IPS DF 19.7 (cell line): ENCODE data around the gene GFOD2.

Experiments
- DNase-seq: peaks from one replicate; pipeline ENCODE4 v3.0.0-alpha.2; 2013; ENCODE audit warnings: low read depth, low spot score

The GFOD2 gene

GRCh38 chr16:67659675-67660563 is 59.2 kb downstream of the GFOD2 start, which contains the start of gene ACD:
Gene ACD, minus strand, starts transcription at chr16:67660260. Its CDS starts 40 bp downstream, at chr16:67660220.
- no peak for DNase-seq

GRCh38 chr16:67658849-67659674 is 60.1 kb downstream of the GFOD2 start:
- no peak for DNase-seq

GRCh38 chr16:67657751-67658518 is 61.2 kb downstream of the GFOD2 start:
- DNase-seq = no peak

GRCh38 chr16:67657017-67657608 is 62.0 kb downstream of the GFOD2 start:
- DNase-seq = no peak

DNA sequence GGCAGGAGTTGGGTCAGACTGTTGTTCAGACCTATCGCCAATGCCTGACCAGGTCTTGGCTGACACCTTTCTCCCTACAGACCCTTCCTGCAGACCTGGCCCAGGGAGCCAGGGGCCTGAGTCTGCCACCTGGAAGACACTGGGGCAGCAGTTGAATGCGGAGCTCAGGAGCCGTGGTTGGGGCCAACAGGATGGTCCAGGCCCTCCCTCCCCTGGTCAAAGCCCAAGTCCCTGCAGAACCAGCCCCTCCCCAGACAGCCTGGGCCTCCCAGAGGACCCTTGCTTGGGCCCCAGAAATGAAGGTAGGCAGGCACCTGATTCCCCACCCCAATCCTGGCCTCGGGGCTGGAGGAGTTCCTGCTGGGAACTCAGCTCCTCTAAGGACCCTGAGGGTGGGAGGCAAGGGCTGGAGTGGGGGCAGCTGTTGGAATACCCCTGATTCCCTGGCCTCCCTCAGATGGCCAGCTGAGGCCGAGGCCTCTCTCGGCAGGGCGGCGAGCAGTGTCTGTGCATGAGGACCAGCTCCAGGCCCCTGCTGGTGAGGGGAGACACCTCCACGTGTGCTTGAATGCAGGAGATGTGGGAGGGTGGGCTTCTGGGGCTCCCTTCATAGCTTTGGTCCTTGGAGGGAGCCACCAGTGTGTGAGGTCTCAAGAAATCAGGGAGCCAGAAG is 62.6 kb downstream of the GFOD2 start:
- no peak for DNase-seq

- no peak for DNase-seq
These were observed 63.8 kb downstream of the GFOD2 start for GRCh38 chr16:67655363-67655762.

GRCh38 chr16:67654403-67654911 is 64.7 kb downstream of the GFOD2 start:
- no peak for DNase-seq

DNA sequence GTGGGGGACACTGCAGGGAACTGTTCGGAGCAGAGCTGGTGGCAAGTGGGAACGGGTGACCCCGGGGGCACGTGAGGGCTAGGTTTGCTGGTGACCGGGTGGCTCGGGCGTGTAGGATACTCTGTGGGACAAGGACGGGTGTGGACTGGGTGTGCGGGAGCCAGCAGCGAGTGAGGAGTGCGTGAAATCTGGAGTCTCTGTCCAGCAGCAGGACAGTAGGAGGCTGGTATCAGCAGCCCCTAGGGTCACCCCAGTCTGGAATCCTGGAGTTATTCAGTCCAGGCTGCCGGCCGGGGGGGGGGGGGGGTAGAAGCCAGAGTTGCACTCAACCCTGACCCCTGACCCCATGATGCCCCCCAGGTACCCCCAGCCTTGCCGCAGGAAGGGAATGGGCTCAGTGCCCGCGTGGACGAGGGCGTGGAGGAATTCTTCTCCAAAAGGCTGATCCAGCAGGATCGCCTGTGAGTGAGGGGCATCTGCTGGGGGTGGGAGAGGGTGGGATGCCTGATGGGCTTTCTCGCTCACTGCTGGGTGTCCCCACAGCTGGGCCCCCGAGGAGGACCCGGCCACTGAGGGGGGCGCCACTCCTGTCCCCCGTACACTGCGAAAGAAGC is 65.2 kb downstream of the GFOD2 start:
- no peak for DNase-seq

GRCh38 chr16:67653128-67653788 is 65.9 kb downstream of the GFOD2 start:
- no peak for DNase-seq

- DNase-seq = no peak
These were observed 66.5 kb downstream of the GFOD2 start for GRCh38 chr16:67652578-67653127.

GRCh38 chr16:67651847-67652246 is 67.3 kb downstream of the GFOD2 start:
- DNase-seq = no peak

- DNase-seq = no peak
These were observed 68.1 kb downstream of the GFOD2 start for GRCh38 chr16:67651039-67651438.

DNA sequence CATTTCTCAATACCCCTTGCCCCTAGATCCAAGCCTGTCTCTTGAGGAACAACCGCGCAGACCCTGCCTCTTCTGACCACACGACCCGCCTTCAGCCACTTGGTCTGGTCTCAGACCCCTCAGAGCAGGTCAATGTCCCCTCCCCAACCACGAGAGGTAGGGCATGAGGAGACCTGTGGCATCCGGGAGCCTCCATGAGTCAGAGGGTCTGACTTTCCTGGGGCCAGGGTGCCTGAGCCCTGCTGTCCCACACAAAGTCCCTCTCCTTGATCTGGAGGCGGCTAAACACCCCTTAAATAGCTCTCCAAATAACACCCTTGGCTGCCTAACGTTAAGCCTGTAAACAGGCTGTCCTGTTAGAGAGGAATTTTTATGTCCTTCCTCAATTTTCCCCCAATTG is 69.1 kb downstream of the GFOD2 start:
- no peak for DNase-seq

GRCh38 chr16:67649494-67649931 is 69.6 kb downstream of the GFOD2 start:
- DNase-seq = no peak

DNA sequence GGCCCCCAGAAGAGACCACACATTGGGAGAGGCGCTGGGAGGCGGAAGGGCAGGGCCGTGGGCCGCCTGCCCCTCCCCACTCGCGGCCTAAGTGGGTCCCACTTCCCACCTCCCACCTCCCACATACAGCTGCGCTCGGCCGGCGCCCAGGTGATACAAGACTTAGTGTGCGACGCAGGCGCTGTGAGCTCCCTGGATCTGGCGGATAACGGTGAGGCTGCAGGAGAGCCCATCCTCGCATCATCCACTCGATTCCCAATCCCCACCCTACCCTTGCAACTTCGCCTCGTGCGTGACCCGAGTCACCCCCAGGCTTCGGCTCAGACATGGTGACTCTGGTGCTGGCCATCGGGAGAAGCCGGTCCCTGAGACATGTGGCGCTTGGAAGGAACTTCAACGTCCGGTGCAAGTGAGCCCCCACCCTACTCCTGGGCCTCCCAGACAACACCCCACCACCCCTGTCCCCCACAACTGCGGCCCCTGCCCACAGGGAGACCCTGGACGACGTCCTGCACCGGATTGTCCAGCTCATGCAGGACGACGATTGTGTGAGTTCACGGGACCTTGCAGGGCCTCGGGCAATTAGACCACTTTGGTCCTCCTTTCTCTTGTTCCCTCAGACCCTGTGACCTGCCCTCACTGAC is 70.2 kb downstream of the GFOD2 start:
- DNase-seq = no peak

GRCh38 chr16:67648088-67648763 is 70.9 kb downstream of the GFOD2 start:
- no peak for DNase-seq

DNA sequence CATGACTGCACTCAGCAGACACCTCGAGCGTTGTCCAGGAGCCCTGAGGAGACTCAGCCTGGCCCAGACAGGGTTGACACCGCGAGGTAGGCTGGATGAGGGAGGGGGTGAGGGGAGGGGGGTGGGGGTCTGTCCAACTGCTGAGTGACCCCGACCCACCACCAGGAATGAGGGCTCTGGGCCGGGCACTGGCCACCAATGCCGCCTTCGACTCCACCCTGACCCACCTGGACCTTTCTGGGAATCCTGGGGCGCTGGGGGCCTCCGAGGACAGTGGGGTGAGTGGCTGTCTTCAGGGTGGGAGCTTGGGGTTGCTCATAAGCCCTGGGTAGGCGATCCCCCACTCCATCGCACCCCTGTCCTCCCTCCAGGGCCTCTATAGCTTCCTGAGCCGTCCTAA is 71.4 kb downstream of the GFOD2 start:
- no peak for DNase-seq

DNA sequence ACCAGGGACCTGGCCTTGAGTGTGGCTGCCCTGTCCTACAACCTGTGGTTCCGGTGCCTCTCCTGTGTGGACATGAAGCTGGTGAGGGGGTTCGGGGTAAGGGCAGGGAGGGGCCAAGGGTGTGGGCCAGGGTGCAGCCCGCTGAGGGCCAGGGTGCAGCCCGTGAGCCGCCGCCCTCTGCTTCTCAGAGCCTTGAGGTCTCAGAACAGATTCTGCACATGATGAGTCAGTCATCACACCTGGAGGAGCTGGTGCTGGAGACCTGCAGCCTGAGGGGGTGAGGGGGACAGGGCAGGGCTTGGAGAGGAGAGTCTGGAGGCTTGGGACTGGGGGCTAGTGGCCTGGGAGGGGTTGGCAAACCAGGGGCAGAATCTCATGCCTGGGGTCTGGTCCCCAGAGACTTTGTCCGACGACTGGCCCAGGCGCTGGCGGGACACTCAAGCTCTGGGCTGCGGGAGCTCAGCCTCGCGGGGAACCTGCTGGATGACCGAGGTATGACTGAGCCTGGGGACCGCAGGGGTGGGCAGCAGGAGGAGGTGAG is 71.9 kb downstream of the GFOD2 start:
- DNase-seq = no peak
